GM18517 (cell line): ENCODE measurements around the gene RASSF6.
"Not testable (repeated sequence)": the region's sequence is repeated elsewhere in the genome, so short reads cannot be mapped to it uniquely, and the experiment has no call there.

Experiments
- ATAC-seq: cut with Tn5 transposase; IDR thresholded peaks from one replicate; pipeline ENCODE4 v1.9.1; 2021; ENCODE audit warnings: mild to moderate bottlenecking, moderate library complexity; ENCODE audit not compliant: unreplicated experiment

RASSF6 gene

GRCh38 chr4:73612032-73612431, 8.2 kb downstream of the RASSF6 start:
- ATAC-seq = no peak

- ATAC-seq = no peak
Measured at GRCh38 chr4:73609706-73610105, 10.5 kb downstream of the RASSF6 start.

GRCh38 chr4:73608689-73609594, 11.3 kb downstream of the RASSF6 start:
- ATAC-seq = peak; percentile 26

GRCh38 chr4:73607375-73608033, 12.7 kb downstream of the RASSF6 start:
- ATAC-seq = no peak

GRCh38 chr4:73606465-73606974, 13.7 kb downstream of the RASSF6 start:
- ATAC-seq = peak; percentile 88

GRCh38 chr4:73603854-73604584, 16.2 kb downstream of the RASSF6 start:
- no peak for ATAC-seq

GRCh38 chr4:73603271-73603710, 16.9 kb downstream of the RASSF6 start:
- peak; percentile 27 for ATAC-seq

GRCh38 chr4:73600954-73601353, 19.3 kb downstream of the RASSF6 start:
- ATAC-seq = no peak

GRCh38 chr4:73599182-73599581, 21.1 kb downstream of the RASSF6 start:
- peak; percentile 36 for ATAC-seq

- no peak for ATAC-seq
Measured at GRCh38 chr4:73597594-73597993, 22.6 kb downstream of the RASSF6 start.

- not testable (repeated sequence) for ATAC-seq
Measured at GRCh38 chr4:73597183-73597582, 23.1 kb downstream of the RASSF6 start.

- ATAC-seq = no peak
Measured at GRCh38 chr4:73596001-73596400, 24.2 kb downstream of the RASSF6 start.

- ATAC-seq = no peak
Measured at GRCh38 chr4:73593631-73594241, 26.5 kb downstream of the RASSF6 start.

GRCh38 chr4:73589887-73590801, 30.1 kb downstream of the RASSF6 start:
- ATAC-seq = peak; percentile 92

- ATAC-seq = peak; percentile 41
Measured at GRCh38 chr4:73589261-73589847, 30.9 kb downstream of the RASSF6 start.

- ATAC-seq = no peak
Measured at GRCh38 chr4:73588613-73589012, 31.6 kb downstream of the RASSF6 start.

- ATAC-seq = no peak
Measured at GRCh38 chr4:73586666-73587065, 33.6 kb downstream of the RASSF6 start.

- no peak for ATAC-seq
Measured at GRCh38 chr4:73586040-73586439, 34.2 kb downstream of the RASSF6 start.

- no peak for ATAC-seq
Measured at GRCh38 chr4:73585345-73585744, 34.9 kb downstream of the RASSF6 start.
